Parathyroid adenoma (tissue), 2 donors: Measurements from ENCODE around the gene SMG9.
"Not testable (repeated sequence)": the region's sequence is repeated elsewhere in the genome, so short reads cannot be mapped to it uniquely, and the experiment has no call there.

Experiments
- H2AFZ ChIP-seq: fragments of 300-600 bp; sonication (generic); one replicate; pipeline ENCODE4 v1.7.0; 2017; ENCODE audit warnings: antibody characterized with exemption, mild to moderate bottlenecking
- H3K27ac ChIP-seq: fragments of 300-600 bp; sonication (generic); one replicate; pipeline ENCODE4 v1.7.0; 2017
- H3K27me3 ChIP-seq: fragments of 300-600 bp; sonication (generic); one replicate; pipeline ENCODE4 v1.7.0; 2017; ENCODE audit warnings: low read length; ENCODE audit not compliant: control insufficient read depth, insufficient read depth
- H3K36me3 ChIP-seq: fragments of 300-600 bp; sonication (generic); one replicate; pipeline ENCODE4 v1.7.0; 2017; ENCODE audit warnings: low read length; ENCODE audit not compliant: control insufficient read depth, insufficient read depth
- H3K4me1 ChIP-seq: fragments of 300-600 bp; sonication (generic); one replicate; pipeline ENCODE4 v1.7.0; 2017; ENCODE audit warnings: control low read depth
- H3K4me2 ChIP-seq: fragments of 300-600 bp; sonication (generic); one replicate; pipeline ENCODE4 v1.7.0; 2017; ENCODE audit warnings: low read length
- H3K4me3 ChIP-seq: fragments of 300-600 bp; sonication (generic); one replicate; pipeline ENCODE4 v1.7.0; 2017; ENCODE audit warnings: low read depth, low read length
- H3K79me2 ChIP-seq: fragments of 300-600 bp; sonication (generic); one replicate; pipeline ENCODE4 v1.7.0; 2017; ENCODE audit warnings: control low read depth
- H3K9ac ChIP-seq: fragments of 300-600 bp; sonication (generic); one replicate; pipeline ENCODE4 v1.7.0; 2017; ENCODE audit warnings: mild to moderate bottlenecking
- H3K9me3 ChIP-seq: fragments of 300-600 bp; sonication (generic); one replicate; pipeline ENCODE4 v1.7.0; 2017; ENCODE audit warnings: low read length; ENCODE audit not compliant: control insufficient read depth
- TF ChIP-seq, protein P1 (sequence below): fragments of 300-600 bp; sonication (generic); IDR thresholded peaks from one replicate; pipeline ENCODE4 v1.7.0; 2017; ENCODE audit warnings: antibody characterized with exemption, mild to moderate bottlenecking
- donor health status: primary hyperparathyroidism.

SMG9 gene

DNA sequence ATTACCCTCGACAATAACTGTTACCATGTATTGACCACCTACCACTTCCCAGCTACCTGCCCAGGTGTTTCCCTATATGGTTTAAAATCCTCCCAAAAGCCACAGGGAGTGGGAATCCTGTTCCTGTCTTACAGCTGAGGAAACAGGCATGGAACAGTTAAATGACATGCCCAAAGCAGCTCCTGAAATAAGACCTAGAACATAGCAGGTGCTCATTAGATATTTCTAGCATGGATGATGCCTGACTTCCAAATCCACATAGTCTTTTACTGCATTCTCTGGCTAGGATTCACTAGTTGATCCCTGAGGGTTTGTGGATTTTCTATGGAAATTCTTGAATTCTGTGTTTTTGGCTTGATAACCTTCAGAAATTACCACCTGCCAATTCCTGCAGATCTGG lies 13.1 kb upstream of the SMG9 start:
- TF ChIP-seq, protein P1, sequence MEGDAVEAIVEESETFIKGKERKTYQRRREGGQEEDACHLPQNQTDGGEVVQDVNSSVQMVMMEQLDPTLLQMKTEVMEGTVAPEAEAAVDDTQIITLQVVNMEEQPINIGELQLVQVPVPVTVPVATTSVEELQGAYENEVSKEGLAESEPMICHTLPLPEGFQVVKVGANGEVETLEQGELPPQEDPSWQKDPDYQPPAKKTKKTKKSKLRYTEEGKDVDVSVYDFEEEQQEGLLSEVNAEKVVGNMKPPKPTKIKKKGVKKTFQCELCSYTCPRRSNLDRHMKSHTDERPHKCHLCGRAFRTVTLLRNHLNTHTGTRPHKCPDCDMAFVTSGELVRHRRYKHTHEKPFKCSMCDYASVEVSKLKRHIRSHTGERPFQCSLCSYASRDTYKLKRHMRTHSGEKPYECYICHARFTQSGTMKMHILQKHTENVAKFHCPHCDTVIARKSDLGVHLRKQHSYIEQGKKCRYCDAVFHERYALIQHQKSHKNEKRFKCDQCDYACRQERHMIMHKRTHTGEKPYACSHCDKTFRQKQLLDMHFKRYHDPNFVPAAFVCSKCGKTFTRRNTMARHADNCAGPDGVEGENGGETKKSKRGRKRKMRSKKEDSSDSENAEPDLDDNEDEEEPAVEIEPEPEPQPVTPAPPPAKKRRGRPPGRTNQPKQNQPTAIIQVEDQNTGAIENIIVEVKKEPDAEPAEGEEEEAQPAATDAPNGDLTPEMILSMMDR = no peak
- Histone ChIP-seq H3K4me1 (no peaks in the 10 kb centered on the region), H3K27ac (no peak overlapping the region), H3K4me3 (no peak overlapping the region), H3K79me2 (no peaks in the 10 kb centered on the region), H3K27me3 (no peaks in the 10 kb centered on the region), H3K4me2 (no peak overlapping the region), H3K9ac (no peak overlapping the region), H3K36me3 (no peaks in the 10 kb centered on the region), H2AFZ (no peak overlapping the region), H3K9me3 (no peaks in the 10 kb centered on the region)

DNA sequence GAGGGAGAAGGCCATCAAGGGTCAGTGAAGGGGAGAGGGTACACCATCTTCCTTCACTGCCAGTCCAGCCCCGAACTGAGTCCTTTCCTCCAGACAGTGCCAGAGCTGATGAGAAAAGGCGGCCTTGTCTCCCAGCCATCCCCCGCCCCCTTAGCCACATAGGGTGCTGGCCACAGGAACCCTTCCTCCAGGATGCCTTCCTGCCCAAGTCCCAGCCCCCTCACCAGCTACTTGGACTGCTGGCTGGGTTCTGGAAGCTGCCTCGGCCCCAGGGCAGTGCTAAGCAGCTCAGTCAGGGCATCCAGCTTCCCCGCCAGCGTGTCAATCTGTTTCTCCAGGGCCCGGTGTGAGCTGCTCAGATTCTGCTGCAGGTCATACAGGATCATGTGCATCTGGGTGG lies 12.6 kb upstream of the SMG9 start:
- Histone ChIP-seq H3K27me3 (no peaks in the 10 kb centered on the region), H3K9me3 (no peaks in the 10 kb centered on the region), H3K79me2 (no peaks in the 10 kb centered on the region), H3K27ac (no peak overlapping the region), H3K4me2 (no peak overlapping the region), H2AFZ (no peak overlapping the region), H3K4me1 (no peaks in the 10 kb centered on the region), H3K4me3 (no peak overlapping the region), H3K36me3 (no peaks in the 10 kb centered on the region), H3K9ac (no peak overlapping the region)
- TF ChIP-seq, protein P1 = no peak

DNA sequence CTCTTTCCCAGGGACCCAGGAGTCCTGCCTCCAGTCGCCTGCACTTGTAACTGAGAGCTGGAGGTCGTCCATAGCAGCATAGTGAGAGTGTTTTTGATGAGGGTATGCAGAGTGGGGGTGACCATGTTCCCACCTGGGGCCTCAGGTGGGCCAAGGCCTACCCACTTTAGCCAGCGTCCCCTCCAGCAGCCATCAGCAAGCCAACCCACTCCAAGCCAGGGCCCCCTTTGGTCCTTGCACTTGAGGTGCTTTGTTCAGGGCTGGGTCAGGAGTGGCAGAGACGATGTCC lies 11.9 kb upstream of the SMG9 start:
- Histone ChIP-seq H3K79me2 (no peaks in the 10 kb centered on the region), H3K4me1 (no peaks in the 10 kb centered on the region), H3K4me3 (no peak overlapping the region), H3K9ac (no peak overlapping the region), H3K4me2 (no peak overlapping the region), H2AFZ (no peak overlapping the region), H3K27me3 (no peaks in the 10 kb centered on the region), H3K9me3 (no peaks in the 10 kb centered on the region), H3K27ac (no peak overlapping the region), H3K36me3 (no peaks in the 10 kb centered on the region)
- TF ChIP-seq, protein P1 = no peak

DNA sequence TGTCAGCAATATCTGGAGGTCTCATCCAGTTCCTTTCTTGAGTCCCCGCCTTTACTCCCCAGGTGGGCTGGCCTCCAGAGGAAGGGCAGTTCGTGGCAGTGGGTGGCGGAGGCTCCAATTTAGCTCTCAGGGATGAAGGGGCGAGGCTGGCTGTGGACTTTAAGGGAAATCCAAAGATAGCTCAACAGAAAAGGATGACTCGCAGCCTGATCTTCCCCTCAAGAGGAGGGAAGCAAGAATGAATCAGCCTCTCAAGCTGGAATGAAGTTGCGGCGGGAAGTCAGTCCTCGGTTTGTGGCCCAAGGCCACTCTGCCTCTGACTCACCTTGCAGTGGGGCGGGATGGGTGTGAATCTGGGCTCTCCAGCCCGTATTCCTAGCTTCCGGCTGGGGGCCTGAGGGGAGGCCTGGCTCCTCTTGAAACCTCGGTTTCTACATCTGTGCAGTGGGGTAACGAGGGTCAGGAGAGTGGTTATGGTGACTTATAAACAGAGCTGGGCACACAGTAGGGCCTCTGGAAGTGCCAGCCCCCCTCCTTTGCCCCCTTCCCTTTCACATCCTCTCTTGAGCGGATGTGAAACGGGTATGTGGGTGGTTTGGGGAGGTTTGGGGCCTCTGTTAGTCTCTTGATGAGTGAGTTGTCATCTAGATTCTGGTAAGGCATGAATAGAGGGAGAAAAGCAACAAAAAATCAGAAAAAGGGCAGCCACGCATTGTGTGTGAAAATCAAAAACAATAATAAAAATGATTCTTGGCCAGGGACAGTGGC lies 10.5 kb upstream of the SMG9 start:
- no peak overlapping the region for H3K9ac ChIP-seq
- no peaks in the 10 kb centered on the region for H3K9me3 ChIP-seq
- H2AFZ ChIP-seq = no peak overlapping the region
- H3K79me2 ChIP-seq = no peaks in the 10 kb centered on the region
- H3K4me2 ChIP-seq = no peak overlapping the region
- no peaks in the 10 kb centered on the region for H3K27me3 ChIP-seq
- no peaks in the 10 kb centered on the region for H3K4me1 ChIP-seq
- no peak overlapping the region for H3K27ac ChIP-seq
- TF ChIP-seq, protein P1 = no peak
- H3K36me3 ChIP-seq = no peaks in the 10 kb centered on the region
- no peak overlapping the region for H3K4me3 ChIP-seq

DNA sequence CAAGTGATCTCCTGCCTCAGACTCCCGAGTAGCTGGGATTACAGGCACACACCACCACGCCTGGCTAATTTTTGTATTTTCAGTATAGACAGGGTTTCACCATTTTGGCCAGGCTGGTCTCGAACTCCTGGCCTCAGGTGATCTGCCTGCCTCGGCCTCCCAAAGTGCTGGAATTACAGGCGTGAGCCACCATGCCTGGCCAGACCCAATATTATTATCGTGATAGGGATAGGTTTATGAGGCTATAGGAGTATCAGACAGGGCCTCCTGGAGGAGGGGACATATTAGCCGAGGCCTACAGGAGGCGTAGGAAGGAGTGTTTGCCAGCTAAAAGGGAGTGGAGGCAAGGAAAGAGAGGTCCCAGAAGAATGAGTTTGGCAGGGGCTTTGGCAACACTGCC lies 9.9 kb upstream of the SMG9 start:
- H3K4me2 ChIP-seq, H3K79me2 ChIP-seq, H3K27ac ChIP-seq, H3K9me3 ChIP-seq, H3K9ac ChIP-seq, H3K36me3 ChIP-seq, H3K4me1 ChIP-seq, H2AFZ ChIP-seq, H3K27me3 ChIP-seq, H3K4me3 ChIP-seq: not testable (repeated sequence)
